Measurements from ENCODE around the gene IGF2R.

GRCh38 chr6:159948199-159948598, 20.7 kb upstream of the IGF2R start:
- TF ChIP-seq EZH2 (IDR thresholded peaks at IDR 0.05; ENCODE audit: borderline replicate concordance, low read depth, low read length, severe bottlenecking), result no peak
- TF ChIP-seq, protein P1, sequence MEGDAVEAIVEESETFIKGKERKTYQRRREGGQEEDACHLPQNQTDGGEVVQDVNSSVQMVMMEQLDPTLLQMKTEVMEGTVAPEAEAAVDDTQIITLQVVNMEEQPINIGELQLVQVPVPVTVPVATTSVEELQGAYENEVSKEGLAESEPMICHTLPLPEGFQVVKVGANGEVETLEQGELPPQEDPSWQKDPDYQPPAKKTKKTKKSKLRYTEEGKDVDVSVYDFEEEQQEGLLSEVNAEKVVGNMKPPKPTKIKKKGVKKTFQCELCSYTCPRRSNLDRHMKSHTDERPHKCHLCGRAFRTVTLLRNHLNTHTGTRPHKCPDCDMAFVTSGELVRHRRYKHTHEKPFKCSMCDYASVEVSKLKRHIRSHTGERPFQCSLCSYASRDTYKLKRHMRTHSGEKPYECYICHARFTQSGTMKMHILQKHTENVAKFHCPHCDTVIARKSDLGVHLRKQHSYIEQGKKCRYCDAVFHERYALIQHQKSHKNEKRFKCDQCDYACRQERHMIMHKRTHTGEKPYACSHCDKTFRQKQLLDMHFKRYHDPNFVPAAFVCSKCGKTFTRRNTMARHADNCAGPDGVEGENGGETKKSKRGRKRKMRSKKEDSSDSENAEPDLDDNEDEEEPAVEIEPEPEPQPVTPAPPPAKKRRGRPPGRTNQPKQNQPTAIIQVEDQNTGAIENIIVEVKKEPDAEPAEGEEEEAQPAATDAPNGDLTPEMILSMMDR (IDR thresholded peaks at IDR 0.05; ENCODE audit: borderline replicate concordance, extremely low read depth, low read length, poor library complexity, severe bottlenecking), result no peak
